Body of pancreas (tissue), 4 donors: ENCODE results near the gene PPDPF.

Experiments used
- CTCF ChIP-seq, 7 experiments: fragments of 450-650 bp in 4 of 7; fragments of 200-600 bp in 3 of 7; sonication (generic) in 3 of 7; IDR thresholded peaks; one replicate each; pipeline ENCODE4 v1.5.1; 2016 to 2019; ENCODE audit warnings: antibody characterized with exemption in 7 of 7
- POLR2A ChIP-seq, 3 donors: fragments of 450-650 bp; IDR thresholded peaks; one replicate each; pipeline ENCODE4 v1.6.1; 2016; ENCODE audit warnings: antibody characterized with exemption in 3 of 3, mild to moderate bottlenecking in 2 of 3

GRCh38 chr20:63567386-63568169 lies 47.0 kb downstream of the PPDPF start:
- no peak for TF ChIP-seq CTCF (IDR thresholded peaks at IDR 0.05)
- TF ChIP-seq POLR2A (IDR thresholded peaks at IDR 0.05): no peak
